GM18526 (cell line): ENCODE data around the gene EXOC4.

Experiments used
- POLR2A ChIP-seq: IDR thresholded peaks from 3 replicates; pipeline ENCODE4 v1.6.1; 2011; ENCODE audit not compliant: insufficient read length; ENCODE audit errors: extremely low read depth

EXOC4 gene

GRCh38 chr7:133371616-133372015 is 118.7 kb downstream of the EXOC4 start:
- no peak for TF ChIP-seq POLR2A

DNA sequence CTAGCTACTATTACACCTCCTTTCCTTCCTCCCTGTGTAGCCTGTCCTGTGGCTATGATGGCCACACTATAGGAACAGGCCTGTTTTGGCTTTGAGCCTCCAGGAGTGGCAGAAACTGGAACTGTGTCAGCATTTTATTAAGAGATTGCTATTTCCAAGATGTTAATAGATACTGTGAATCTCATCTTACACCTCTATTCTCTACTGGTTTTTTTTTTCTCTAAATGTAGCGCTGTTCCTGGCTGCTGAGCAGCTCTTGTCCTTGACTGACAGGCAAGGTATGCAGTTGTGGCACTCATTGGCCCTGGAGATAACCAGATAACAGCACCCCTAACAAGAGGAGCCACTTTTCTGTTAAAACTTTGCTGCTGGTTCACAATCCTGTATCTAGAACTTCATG is 119.5 kb downstream of the EXOC4 start:
- TF ChIP-seq POLR2A = no peak

DNA sequence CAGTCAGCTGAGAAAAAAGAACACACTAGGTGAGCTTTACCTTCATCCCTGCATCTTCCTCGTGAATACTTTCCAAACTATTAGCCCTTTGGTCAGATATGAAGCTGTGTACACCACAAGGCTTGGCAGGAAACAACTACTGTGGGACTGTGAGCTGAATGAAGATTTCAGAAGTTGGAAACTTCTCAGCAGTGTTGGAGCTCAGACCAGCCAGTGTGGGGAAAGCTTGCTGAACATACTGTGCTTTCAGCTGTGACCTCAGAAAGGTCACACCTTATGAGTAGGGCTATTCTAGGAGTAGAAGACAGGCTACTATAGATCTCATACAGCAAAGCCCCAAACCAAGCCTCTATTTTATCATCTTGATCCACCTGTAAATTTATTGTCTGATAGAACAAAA is 123.6 kb downstream of the EXOC4 start:
- no peak for TF ChIP-seq POLR2A

DNA sequence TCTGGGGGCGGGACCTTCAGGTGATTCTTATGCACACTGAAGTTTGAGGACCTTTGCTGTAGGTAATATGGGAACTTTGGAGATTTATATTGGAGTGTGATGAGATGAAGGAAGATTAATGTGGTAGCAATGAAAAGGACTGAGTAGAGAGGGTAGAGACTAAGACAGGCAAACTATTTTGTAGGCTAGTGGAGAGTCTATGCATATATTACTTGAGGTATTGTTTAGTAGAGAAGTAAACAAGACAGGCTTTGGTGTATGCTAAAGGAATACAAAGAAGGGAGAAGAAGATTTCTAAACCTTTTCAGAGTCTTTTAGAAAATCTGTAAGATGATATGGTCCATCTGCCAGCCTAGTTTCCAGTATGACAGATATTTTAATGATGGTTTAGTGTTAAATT is 129.1 kb downstream of the EXOC4 start:
- TF ChIP-seq POLR2A = no peak

GRCh38 chr7:133382775-133383559 is 130.1 kb downstream of the EXOC4 start:
- no peak for TF ChIP-seq POLR2A

DNA sequence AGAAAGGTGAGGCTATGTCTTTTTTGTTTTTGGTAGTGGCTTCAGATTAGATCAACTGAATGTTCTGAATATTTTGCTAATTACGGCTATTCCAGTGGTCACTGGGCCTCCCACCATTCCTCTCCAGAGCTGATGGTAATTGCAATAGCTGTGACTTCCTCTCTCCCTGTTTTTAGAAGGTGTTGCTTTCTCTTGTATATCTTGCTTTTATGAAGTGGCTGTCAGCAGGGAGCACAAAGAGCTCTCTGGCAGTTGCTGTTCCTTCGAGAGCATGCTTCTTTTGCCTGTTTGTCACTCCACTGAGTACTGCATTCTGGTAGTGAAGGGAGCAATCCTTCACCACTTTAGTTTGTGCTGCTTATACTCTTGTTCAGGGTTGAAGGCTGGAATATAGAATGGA is 133.3 kb downstream of the EXOC4 start:
- TF ChIP-seq POLR2A = no peak

DNA sequence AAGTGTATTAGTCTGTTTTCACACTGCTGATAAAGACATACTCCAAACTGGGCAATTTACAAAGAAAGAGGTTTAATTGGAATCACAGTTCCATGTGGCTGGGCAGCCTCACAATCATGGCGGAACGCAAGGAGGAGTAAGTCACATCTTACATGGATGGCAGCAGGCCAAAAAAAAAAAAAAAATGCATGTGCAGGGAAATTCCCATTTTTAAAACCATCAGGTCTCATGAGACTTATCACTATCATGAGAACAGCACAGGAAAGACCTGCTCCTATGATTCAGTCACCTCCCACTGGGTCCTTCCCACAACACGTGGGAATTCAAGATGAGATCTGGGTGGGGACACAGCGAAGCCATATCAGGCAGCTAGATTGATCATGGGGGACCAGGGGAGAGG is 136.8 kb downstream of the EXOC4 start:
- TF ChIP-seq POLR2A = no peak

GRCh38 chr7:133391206-133391605 is 138.3 kb downstream of the EXOC4 start:
- no peak for TF ChIP-seq POLR2A

DNA sequence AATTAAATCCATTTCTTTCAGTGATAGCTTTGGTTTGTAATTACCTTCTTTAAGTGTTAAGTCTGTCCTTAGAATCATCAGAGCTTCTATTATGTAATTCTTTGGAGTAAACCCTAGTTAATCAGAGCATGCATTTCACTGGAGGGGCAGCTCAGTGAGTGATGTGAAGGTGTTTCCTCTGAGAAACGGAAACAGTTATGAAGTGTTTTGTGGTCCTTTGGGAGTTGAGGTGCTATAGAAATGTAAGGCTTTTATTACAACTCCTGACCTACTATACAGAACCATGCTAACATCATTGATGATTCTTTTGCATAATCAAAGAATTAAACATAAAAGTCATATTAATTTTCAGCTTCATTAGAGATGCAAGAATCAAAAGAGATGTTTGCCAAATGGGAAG is 141.5 kb downstream of the EXOC4 start:
- no peak for TF ChIP-seq POLR2A

- TF ChIP-seq POLR2A = no peak
Measured at GRCh38 chr7:133395551-133395950, 142.7 kb downstream of the EXOC4 start.

- TF ChIP-seq POLR2A = no peak
Measured at GRCh38 chr7:133398506-133398905, 145.6 kb downstream of the EXOC4 start.

DNA sequence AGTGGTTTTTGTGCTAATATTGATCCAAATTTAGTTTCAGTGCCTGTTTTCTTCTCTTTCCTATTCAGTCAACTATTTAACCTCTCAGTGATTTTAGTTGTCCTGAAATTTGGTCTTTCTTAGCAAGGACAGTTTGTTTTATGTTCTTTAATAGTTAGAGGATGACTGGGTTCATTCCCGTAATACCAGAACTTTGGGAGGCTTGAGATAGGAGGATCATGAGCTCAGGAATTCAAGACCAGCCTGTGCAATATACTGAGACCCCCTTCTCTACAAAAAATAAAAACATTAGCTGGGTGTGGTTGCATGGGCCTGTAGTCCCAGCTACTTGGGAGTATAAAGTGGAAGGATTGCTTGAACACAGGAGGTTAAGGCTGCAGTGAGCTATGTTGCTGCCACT is 148.3 kb downstream of the EXOC4 start:
- no peak for TF ChIP-seq POLR2A

DNA sequence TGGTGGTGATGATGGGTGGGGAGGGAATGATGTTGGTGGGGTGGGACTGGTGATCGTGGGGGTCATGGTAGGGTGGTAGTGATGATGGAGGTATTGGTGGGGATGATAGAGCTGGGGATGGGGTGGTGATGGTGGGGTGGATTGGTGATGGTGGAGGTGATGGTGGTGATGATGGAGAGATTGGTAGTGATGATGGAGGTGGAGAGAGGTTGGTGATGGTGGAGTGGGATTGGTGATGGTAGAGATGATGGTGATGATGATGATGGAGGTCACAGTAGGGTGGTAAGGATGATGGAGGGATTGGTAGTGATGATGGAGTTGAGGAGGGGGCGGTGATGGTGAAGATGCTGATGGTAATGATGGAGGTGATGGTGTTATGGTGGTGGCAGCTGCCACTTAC is 155.3 kb downstream of the EXOC4 start:
- no peak for TF ChIP-seq POLR2A

DNA sequence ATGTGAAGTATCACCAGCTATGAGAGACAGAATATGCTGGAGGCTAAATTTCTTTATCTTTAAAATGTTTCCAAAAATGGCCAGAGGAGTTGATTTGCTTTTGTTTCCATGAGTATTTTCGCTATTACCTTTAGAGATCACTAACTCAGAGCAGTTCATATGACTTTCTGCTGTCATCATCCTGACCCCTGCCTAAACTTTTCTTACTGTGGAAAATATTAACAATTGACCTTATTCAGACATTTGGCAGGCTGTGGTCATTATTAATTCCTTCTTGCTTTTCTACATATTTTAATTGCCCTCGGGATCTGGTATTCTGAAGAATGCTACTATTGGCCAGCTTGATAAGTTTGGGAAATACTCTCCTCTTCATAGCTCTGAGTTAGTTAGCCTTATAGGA is 156.5 kb downstream of the EXOC4 start:
- TF ChIP-seq POLR2A = no peak

- TF ChIP-seq POLR2A = no peak
Measured at GRCh38 chr7:133409966-133410365, 157.1 kb downstream of the EXOC4 start.

DNA sequence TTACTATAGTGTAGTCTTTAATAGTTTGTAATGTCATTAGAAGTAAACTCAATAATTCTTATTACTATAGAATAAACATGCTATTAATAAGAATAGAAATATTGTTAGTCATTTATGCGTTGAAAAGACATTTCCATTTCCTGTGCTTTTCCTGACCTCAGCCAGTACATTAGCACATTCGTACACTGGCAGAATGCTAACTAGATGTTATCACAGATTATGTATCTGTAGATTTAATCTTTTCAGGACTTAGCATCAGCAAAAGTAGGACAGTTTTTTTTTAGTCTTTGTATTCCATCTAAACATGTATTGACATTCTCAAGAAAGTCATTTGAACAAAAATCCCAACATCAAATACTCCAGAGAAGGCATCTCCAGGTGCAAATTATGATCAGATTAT is 158.5 kb downstream of the EXOC4 start:
- no peak for TF ChIP-seq POLR2A

GRCh38 chr7:133412942-133413341 is 160.1 kb downstream of the EXOC4 start:
- no peak for TF ChIP-seq POLR2A

DNA sequence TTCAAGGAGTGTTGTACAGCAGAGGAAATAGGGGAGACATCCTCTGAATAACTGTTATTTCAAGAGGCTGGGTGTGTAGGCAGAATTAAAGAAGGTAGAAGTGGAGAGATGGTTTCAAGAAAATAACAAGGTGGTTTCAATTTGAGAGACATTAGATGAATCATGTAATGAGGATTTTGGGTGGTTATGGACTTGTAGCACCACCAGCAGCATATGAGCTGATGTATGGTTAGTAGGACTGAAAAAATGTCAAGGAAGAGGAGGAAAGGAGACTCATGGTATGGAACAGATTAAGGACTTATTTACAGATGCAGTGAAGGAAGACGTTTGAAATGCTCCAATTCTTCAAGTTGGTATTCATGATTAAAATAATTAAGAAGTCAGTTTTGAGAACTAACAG is 166.2 kb downstream of the EXOC4 start:
- no peak for TF ChIP-seq POLR2A

- no peak for TF ChIP-seq POLR2A
Measured at GRCh38 chr7:133423618-133424017, 170.7 kb downstream of the EXOC4 start.
